GM12878 (cell line): ENCODE data around the gene TIE1. TPM values are rescaled to one million over a fixed set of nuclear protein-coding genes. Genes with fewer than 3 reads are reported as not detected.

Experiments used
- ATAC-seq: fragments of 200-7000 bp; cut with Tn5 transposase; 3 replicates; pipeline ENCODE4 v1.9.1; 2020; ENCODE audit warnings: mild to moderate bottlenecking, moderate library complexity
- BruUV-seq: library from RNA; stranded (reverse); fragments of 400-500 nt; replicated peaks from 2 replicates; lab custom pipeline; 2021; lab: Mats Ljungman, UMichigan
- CTCF ChIA-PET: fragments of 300-600 bp; sonication (Branson Sonifier 250); formaldehyde crosslinking; extraction: SDS; loops from one replicate; lab custom pipeline; 2021; ENCODE audit warnings: inconsistent platforms; lab: Yijun Ruan, JAX
- POLR2A ChIA-PET: fragments of 350-600 bp; formaldehyde crosslinking; extraction: SDS; loops from one replicate; lab custom pipeline; 2021; ENCODE audit warnings: inconsistent platforms; lab: Charles Lee
- RAD21 ChIA-PET: fragments of 300-600 bp; sonication (Branson Sonifier 250); formaldehyde crosslinking; loops from one replicate; lab custom pipeline; 2023; ENCODE audit warnings: antibody characterized with exemption; ENCODE audit not compliant: unreplicated experiment; lab: Charles Lee
- SMC1A ChIA-PET: fragments of 300-600 bp; sonication (Branson Sonifier 250); formaldehyde crosslinking; loops from one replicate; lab custom pipeline; 2023; ENCODE audit not compliant: unreplicated experiment, uncharacterized antibody; lab: Charles Lee
- DNase-seq: peaks from one replicate; pipeline ENCODE4 v3.0.0-alpha.2; 2011; ENCODE audit warnings: low read depth, low spot score
- FAIRE-seq: peaks from 3 replicates; lab custom pipeline; 2011; peaks lifted over from hg19 to GRCh38; lab: Jason Lieb, UNC
- H2AFZ ChIP-seq: 2 replicates; pipeline ENCODE4 v1.6.0; 2011; ENCODE audit warnings: low read depth, low read length, control low read depth; ENCODE audit not compliant: control insufficient read depth
- H3K27ac ChIP-seq: 2 replicates; pipeline ENCODE4 v1.5.1; 2011; ENCODE audit warnings: control low read depth; ENCODE audit not compliant: control insufficient read depth, insufficient read depth
- H3K27me3 ChIP-seq, 2 experiments: replicated peaks in 1 of 2; 2 replicates each; pipeline versions ENCODE4 v1.6.0 to v1.6.1; 2011; ENCODE audit warnings: low read length in 1 of 2; ENCODE audit not compliant: control insufficient read depth in 2 of 2, insufficient read depth in 2 of 2
- H3K36me3 ChIP-seq, 2 experiments: 2 replicates each; pipeline ENCODE4 v1.5.1; 2011; ENCODE audit warnings: low read length in 1 of 2; ENCODE audit not compliant: control insufficient read depth in 2 of 2, insufficient read depth in 2 of 2
- H3K4me1 ChIP-seq: 2 replicates; pipeline ENCODE4 v1.6.1; 2011; ENCODE audit warnings: mild to moderate bottlenecking, low read length, moderate library complexity, mixed read lengths; ENCODE audit not compliant: control insufficient read depth, insufficient read depth
- H3K4me2 ChIP-seq: 2 replicates; pipeline ENCODE4 v1.6.0; 2011; ENCODE audit warnings: control low read depth; ENCODE audit not compliant: control insufficient read depth, insufficient read depth
- H3K4me3 ChIP-seq: fragments of 200-600 bp; sonication (generic); 2 replicates; pipeline ENCODE4 v1.5.1; 2016
- H3K79me2 ChIP-seq: 2 replicates; pipeline ENCODE4 v1.6.0; 2011; ENCODE audit warnings: low read length; ENCODE audit not compliant: control insufficient read depth, insufficient read depth
- H3K9ac ChIP-seq: 2 replicates; pipeline ENCODE4 v1.8.0; 2011; ENCODE audit warnings: low read length, control low read depth, mixed read lengths; ENCODE audit not compliant: control insufficient read depth, insufficient read depth
- H3K9me3 ChIP-seq: replicated peaks from 3 replicates; pipeline ENCODE4 v1.5.1; 2011; ENCODE audit warnings: mild to moderate bottlenecking, low read length; ENCODE audit not compliant: control insufficient read depth, insufficient read depth
- H4K20me1 ChIP-seq: 2 replicates; pipeline ENCODE4 v1.6.0; 2011; ENCODE audit not compliant: control insufficient read depth, insufficient read depth
- BCL3 ChIP-seq: IDR thresholded peaks from 2 replicates; pipeline ENCODE4 v1.6.1; 2011; ENCODE audit warnings: borderline replicate concordance, low read depth, mild to moderate bottlenecking, moderate library complexity, low read length; ENCODE audit not compliant: insufficient read depth, poor library complexity, severe bottlenecking
- CEBPZ ChIP-seq: fragments of 150-350 bp; IDR thresholded peaks from 2 replicates; pipeline ENCODE4 v1.6.1; 2016; ENCODE audit warnings: low read depth, low read length
- CHD2 ChIP-seq: IDR thresholded peaks from 2 replicates; pipeline ENCODE4 v1.6.1; 2011; ENCODE audit warnings: low read depth, low read length, improper control_type of control experiment, borderline replicate concordance
- JUND ChIP-seq: IDR thresholded peaks from 2 replicates; pipeline ENCODE4 v1.6.1; 2012; ENCODE audit warnings: low read depth, mild to moderate bottlenecking, low read length, improper control_type of control experiment, moderate library complexity
- KLF5 ChIP-seq: fragments of 450-650 bp; IDR thresholded peaks from 2 replicates; pipeline ENCODE4 v1.6.1; 2014; ENCODE audit warnings: mild to moderate bottlenecking; ENCODE audit not compliant: partially characterized antibody
- LARP7 ChIP-seq: fragments of 450-650 bp; IDR thresholded peaks from 2 replicates; pipeline ENCODE4 v1.6.1; 2017; ENCODE audit warnings: mild to moderate bottlenecking
- RUNX3 ChIP-seq: IDR thresholded peaks from 2 replicates; pipeline ENCODE4 v1.6.1; 2012; ENCODE audit warnings: low read length, inconsistent platforms
- SMC3 ChIP-seq: IDR thresholded peaks from 2 replicates; pipeline ENCODE4 v1.6.1; 2011; ENCODE audit warnings: low read length, improper control_type of control experiment, borderline replicate concordance
- SP1 ChIP-seq: IDR thresholded peaks from one replicate; pipeline ENCODE4 v1.6.1; 2011; ENCODE audit warnings: low read depth, low read length
- SPI1 ChIP-seq: IDR thresholded peaks from 2 replicates; pipeline ENCODE4 v1.6.1; 2011; ENCODE audit warnings: low read depth, mild to moderate bottlenecking, low read length, moderate library complexity, borderline replicate concordance; ENCODE audit not compliant: insufficient read depth
- TAF1 ChIP-seq: IDR thresholded peaks from 2 replicates; pipeline ENCODE4 v1.6.1; 2011; ENCODE audit warnings: mild to moderate bottlenecking, low read depth, low read length, borderline replicate concordance
- TBL1XR1 ChIP-seq: IDR thresholded peaks from 2 replicates; pipeline ENCODE4 v1.6.1; 2012; ENCODE audit warnings: low read depth, low read length, improper control_type of control experiment
- YY1 ChIP-seq: IDR thresholded peaks from 2 replicates; pipeline ENCODE4 v1.6.1; 2011; ENCODE audit warnings: low read depth, mild to moderate bottlenecking, low read length
- ZBTB11 ChIP-seq: fragments of 450-650 bp; formaldehyde crosslinking; IDR thresholded peaks from 2 replicates; pipeline ENCODE4 v1.5.0; 2022; ENCODE audit warnings: mild to moderate bottlenecking, missing genetic modification characterization
- ZNF622 ChIP-seq: fragments of 450-650 bp; IDR thresholded peaks from 2 replicates; pipeline ENCODE4 v1.6.1; 2017; ENCODE audit warnings: mild to moderate bottlenecking, inconsistent platforms
- WGBS: methylation state at CpG from one replicate; pipeline ENCODE4 v1.1.6; 2016; ENCODE audit warnings: low lambda C conversion rate; ENCODE audit not compliant: insufficient replicate concordance, insufficient coverage; ENCODE audit errors: missing lambda C conversion rate; 5-methylcytosine and 5-hydroxymethylcytosine counted together
- in situ Hi-C: fragments of 300-500 bp; cut with MboI; formaldehyde crosslinking; loops from 9 replicates; pipeline ENCODE4 v1.14.3; 2018; ENCODE audit warnings: mixed read lengths
- intact Hi-C: fragments of 100-400 bp; cut with micrococcal nuclease; formaldehyde crosslinking; loops from one replicate; pipeline ENCODE4 v1.14.2; 2022; ENCODE audit not compliant: unreplicated experiment
- polyA plus RNA-seq, 11 experiments: library from polyadenylated mRNA; depleted of rRNA in 4 of 11; unstranded in 6 of 11; stranded (reverse) in 5 of 11; fragments of >200 nt; fragmentation: Nextera tagmentation in 4 of 11; fragmentation: Illumina TruSeq in 1 of 11; extraction: Ambion mirVana in 4 of 11; extraction: Trizol in 1 of 11; gene quantifications; 1 replicate in 1 of 11; 2 replicates in 10 of 11; pipeline versions ENCODE4 v1.2.1 to v1.2.3, GENCODE V29; 2011 to 2016; ENCODE audit warnings: inconsistent platforms in 2 of 11, missing spikeins in 2 of 11, low read depth in 1 of 11
- total RNA-seq, 4 experiments: library from RNA; depleted of rRNA in 3 of 4; stranded (reverse); fragments of >200 nt in 3 of 4; fragmentation: Illumina TruSeq in 1 of 4; extraction: Trizol in 1 of 4; gene quantifications; 2 replicates each; pipeline versions ENCODE4 v1.2.1 to v1.2.3, GENCODE V29; 2013 to 2021

The TIE1 gene
- total and polyA plus RNA-seq, 10 of the 15 experiments (the other 5 are each of a cell fraction or from before 2014, with no cell fraction given): 0.26 to 3.9 (median 1.3) TPM

GRCh38 chr1:43350976-43351375, 50.2 kb downstream of the TIE1 start:
- in situ Hi-C loops (no loop called here), intact Hi-C loops (no loop called here)
- no peaks in the 10 kb centered on the region for H3K79me2 ChIP-seq
- no peaks in the 10 kb centered on the region for H3K36me3 ChIP-seq
- H3K27ac ChIP-seq: no peak overlapping the region
- no peak overlapping the region for H3K9ac ChIP-seq
- no TSS peak for BruUV-seq
- H4K20me1 ChIP-seq: no peaks in the 10 kb centered on the region
- H3K4me3 ChIP-seq: no peak overlapping the region
- TF ChIP-seq KLF5 (no peak), CEBPZ (no peak), TAF1 (no peak), BCL3 (no peak), ZBTB11 (CRISPR knock-in tag) (no peak), TBL1XR1 (no peak), CHD2 (no peak), SPI1 (no peak), YY1 (no peak), JUND (no peak), ZNF622 (no peak), SMC3 (no peak), RUNX3 (no peak), LARP7 (no peak), SP1 (no peak)
- SMC1A ChIA-PET: no interaction called here
- ATAC-seq: no peak
- POLR2A ChIA-PET: no interaction called here
- no peak overlapping the region for H2AFZ ChIP-seq
- no peaks in the 10 kb centered on the region for H3K9me3 ChIP-seq
- RAD21 ChIA-PET: no interaction called here
- no peaks in the 10 kb centered on the region for H3K27me3 ChIP-seq
- 42% methylated on average over 1 of the region's 1 CpG for WGBS
- no peak for FAIRE-seq
- no peaks in the 10 kb centered on the region for H3K4me1 ChIP-seq
- no peak for DNase-seq
- CTCF ChIA-PET: no interaction called here
- no peak overlapping the region for H3K4me2 ChIP-seq
